NB4 (cell line): Measurements from ENCODE around the gene GAS7.

Experiments used
- CTCF ChIP-seq: IDR thresholded peaks from one replicate; pipeline ENCODE4 v1.5.1; 2012; ENCODE audit warnings: low read depth, low read length
- MYC ChIP-seq: IDR thresholded peaks from 2 replicates; pipeline ENCODE4 v1.6.1; 2011; ENCODE audit warnings: low read depth, low read length
- POLR2A ChIP-seq: IDR thresholded peaks from 2 replicates; pipeline ENCODE4 v1.6.1; 2011; ENCODE audit warnings: mild to moderate bottlenecking; ENCODE audit not compliant: insufficient read length; ENCODE audit errors: extremely low read depth

GRCh38 chr17:10196941-10197340 lies 1.5 kb downstream of the GAS7 start:
- TF ChIP-seq CTCF, result no peak
- no peak for TF ChIP-seq POLR2A
- TF ChIP-seq MYC, result no peak
